ENCODE data around the gene DDIT3. TPM values are rescaled to one million over a fixed set of nuclear protein-coding genes. Genes with fewer than 3 reads are reported as not detected.

The DDIT3 gene
- total and polyA plus RNA-seq, 9 donors: 9.7 to 28.3 (median 13.1) TPM

DNA sequence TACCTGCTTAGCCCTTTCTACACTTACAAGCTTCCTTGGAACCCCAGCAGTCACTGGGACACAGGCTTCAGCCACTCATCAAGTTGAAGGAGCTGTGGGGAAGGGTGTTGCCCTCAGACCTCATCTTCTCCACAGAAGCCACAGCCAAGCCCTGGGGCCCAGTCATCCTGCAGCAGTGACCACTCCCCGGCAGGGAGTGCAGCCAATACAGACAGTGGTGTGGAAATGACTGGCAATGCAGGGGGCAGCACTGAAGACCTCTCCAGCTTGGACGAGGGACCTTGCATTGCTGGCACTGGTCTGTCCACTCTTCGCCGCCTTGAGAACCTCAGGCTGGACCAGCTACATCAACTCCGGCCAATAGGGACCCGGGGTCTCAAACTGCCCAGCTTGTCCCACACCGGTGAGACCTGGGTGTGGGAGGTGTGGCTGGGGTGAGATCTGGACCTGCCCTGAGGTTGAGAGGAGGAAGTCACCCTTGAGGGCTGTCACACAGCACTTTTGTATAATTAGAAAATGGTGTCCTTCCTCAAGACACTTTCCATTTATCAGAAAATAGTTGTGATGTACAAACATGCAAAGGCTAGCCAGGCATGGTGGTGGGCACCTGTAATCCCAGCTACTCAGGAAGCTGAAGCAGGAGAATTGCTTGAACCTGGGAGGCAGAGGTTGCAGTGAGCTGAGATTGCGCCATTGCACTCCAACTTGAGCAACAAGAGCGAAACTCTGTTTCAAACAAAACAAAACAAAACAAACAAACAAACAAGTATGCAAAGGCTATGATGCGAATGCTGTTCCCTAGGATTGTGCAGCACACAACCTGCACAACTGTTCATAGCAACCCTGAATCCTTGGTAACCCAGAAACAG, 50.8 kb downstream of the DDIT3 start:
- Histone ChIP-seq H3K27ac (ENCODE audit: low read length) (no peak overlapping the region), H3K4me1 (ENCODE audit: control insufficient read depth, insufficient read depth, low read length) (no peaks in the 10 kb centered on the region), H3K4me3 (ENCODE audit: low read length) (no peak overlapping the region), H3K36me3 (ENCODE audit: control insufficient read depth, insufficient read depth, low read length) (peaks cover 29% of the 10 kb centered on the region), H3K9me3 (replicated peaks; ENCODE audit: control insufficient read depth, low read depth, low read length) (no peaks in the 10 kb centered on the region), H3K27me3 (ENCODE audit: control insufficient read depth, insufficient read depth, low read length) (peaks cover 27% of the 10 kb centered on the region)
- 87% methylated on average over 8 of the region's 10 CpGs for WGBS (ENCODE audit: insufficient coverage)
- no peak for DNase-seq

DNA sequence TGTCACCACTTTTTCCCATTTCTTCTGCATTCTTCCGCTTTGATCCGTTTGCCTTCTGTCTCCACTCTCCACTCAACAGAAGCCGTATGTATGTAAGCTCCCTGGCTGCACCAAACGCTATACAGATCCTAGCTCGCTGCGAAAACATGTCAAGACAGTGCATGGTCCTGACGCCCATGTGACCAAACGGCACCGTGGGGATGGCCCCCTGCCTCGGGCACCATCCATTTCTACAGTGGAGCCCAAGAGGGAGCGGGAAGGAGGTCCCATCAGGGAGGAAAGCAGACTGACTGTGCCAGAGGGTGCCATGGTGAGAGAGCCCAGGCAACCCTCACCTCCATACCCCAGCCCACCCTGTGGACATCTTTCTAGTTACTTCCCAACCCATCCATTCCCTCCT, 52.4 kb downstream of the DDIT3 start:
- Histone ChIP-seq H3K27ac (ENCODE audit: low read length) (no peak overlapping the region), H3K4me1 (ENCODE audit: control insufficient read depth, insufficient read depth, low read length) (peaks cover 7% of the 10 kb centered on the region), H3K4me3 (ENCODE audit: low read length) (no peak overlapping the region), H3K27me3 (ENCODE audit: control insufficient read depth, insufficient read depth, low read length) (peaks cover 14% of the 10 kb centered on the region), H3K36me3 (ENCODE audit: control insufficient read depth, insufficient read depth, low read length) (peaks cover 32% of the 10 kb centered on the region), H3K9me3 (replicated peaks; ENCODE audit: control insufficient read depth, low read depth, low read length) (no peaks in the 10 kb centered on the region)
- no peak for DNase-seq
- 81% methylated on average over 10 of the region's 11 CpGs for WGBS (ENCODE audit: insufficient coverage)

DNA sequence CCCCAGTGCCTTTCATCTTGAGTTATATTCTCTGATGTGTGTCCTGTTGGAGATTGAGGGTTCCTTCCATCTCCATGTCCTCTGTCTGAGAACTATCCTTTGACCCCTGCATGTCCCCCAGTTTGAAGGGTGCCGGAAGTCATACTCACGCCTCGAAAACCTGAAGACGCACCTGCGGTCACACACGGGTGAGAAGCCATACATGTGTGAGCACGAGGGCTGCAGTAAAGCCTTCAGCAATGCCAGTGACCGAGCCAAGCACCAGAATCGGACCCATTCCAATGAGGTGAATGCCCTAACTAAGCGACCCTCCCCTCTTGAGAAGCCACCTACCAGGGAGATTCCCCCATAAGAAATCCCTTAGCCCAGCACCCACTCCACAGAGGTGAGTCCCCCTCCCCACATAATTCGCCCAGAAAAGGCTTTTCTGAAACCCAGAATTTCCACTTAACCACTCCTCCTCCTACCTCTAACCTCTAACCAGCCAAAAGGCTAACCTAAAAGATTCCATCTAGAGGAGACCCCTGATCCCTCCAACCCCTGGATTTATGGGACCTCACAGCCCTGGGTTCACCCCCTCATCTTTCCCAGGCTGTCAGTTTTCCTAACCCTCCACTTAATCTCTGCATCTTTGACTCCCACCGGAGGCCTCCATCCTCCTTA, 53.0 kb downstream of the DDIT3 start:
- Histone ChIP-seq H3K4me3 (ENCODE audit: low read length) (no peak overlapping the region), H3K4me1 (ENCODE audit: control insufficient read depth, insufficient read depth, low read length) (peaks cover 13% of the 10 kb centered on the region), H3K36me3 (ENCODE audit: control insufficient read depth, insufficient read depth, low read length) (peaks cover 32% of the 10 kb centered on the region), H3K9me3 (replicated peaks; ENCODE audit: control insufficient read depth, low read depth, low read length) (no peaks in the 10 kb centered on the region), H3K27ac (ENCODE audit: low read length) (no peak overlapping the region), H3K27me3 (ENCODE audit: control insufficient read depth, insufficient read depth, low read length) (peaks cover 9% of the 10 kb centered on the region)
- WGBS (ENCODE audit: insufficient coverage): 91% methylated on average over 12 of the region's 12 CpGs
- no peak for DNase-seq

Other genes starting within 250 kb of the DDIT3 start
- gene R3HDM2, start 89.5 kb downstream of the DDIT3 start, total RNA-seq: 20.2 TPM
- gene R3HDM2, start 89.5 kb downstream of the DDIT3 start, polyA plus RNA-seq (ENCODE audit: insufficient read depth in 1 of 8, insufficient read length in 8 of 8, low replicate concordance in 1 of 8): 10 to 100 TPM; 32.8 to 52.6 (median 40.4) TPM
- gene INHBC, start 85.7 kb downstream of the DDIT3 start, total RNA-seq: not detected
- gene INHBC, start 85.7 kb downstream of the DDIT3 start, polyA plus RNA-seq (ENCODE audit: insufficient read depth in 1 of 8, insufficient read length in 8 of 8, low replicate concordance in 1 of 8): under 1 TPM in 7 of 8 donors, not detected in 1; 0.07 to 0.19 (median 0.12) TPM
- gene INHBE, start 65.2 kb downstream of the DDIT3 start, total RNA-seq: 1.8 TPM
- 1 to 10 TPM; 1.4 to 2.9 (median 2.1) TPM for gene INHBE, start 65.2 kb downstream of the DDIT3 start, polyA plus RNA-seq (ENCODE audit: insufficient read depth in 1 of 8, insufficient read length in 8 of 8, low replicate concordance in 1 of 8)
- gene GLI1, start 60.7 kb downstream of the DDIT3 start, total RNA-seq: 7.1 TPM
- gene GLI1, start 60.7 kb downstream of the DDIT3 start, polyA plus RNA-seq (ENCODE audit: insufficient read depth in 1 of 8, insufficient read length in 8 of 8, low replicate concordance in 1 of 8): 10 to 100 TPM in 4 of 8 donors, 1 to 10 TPM in 4; 8.4 to 16.2 (median 9.9) TPM
- 3.6 TPM for gene ARHGAP9, start 40.6 kb downstream of the DDIT3 start, total RNA-seq
- gene ARHGAP9, start 40.6 kb downstream of the DDIT3 start, polyA plus RNA-seq (ENCODE audit: insufficient read depth in 1 of 8, insufficient read length in 8 of 8, low replicate concordance in 1 of 8): 1 to 10 TPM; 4.6 to 6.9 (median 5.6) TPM
- gene MARS1, start 32.4 kb downstream of the DDIT3 start, total RNA-seq: 82.0 TPM
- gene MARS1, start 32.4 kb downstream of the DDIT3 start, polyA plus RNA-seq (ENCODE audit: insufficient read depth in 1 of 8, insufficient read length in 8 of 8, low replicate concordance in 1 of 8): 10 to 100 TPM; 82.0 to 99.3 (median 92.3) TPM
- 11.0 TPM for gene MBD6, start 2.3 kb upstream of the DDIT3 start, total RNA-seq
- 10 to 100 TPM; 27.3 to 55.5 (median 33.1) TPM for gene MBD6, start 2.3 kb upstream of the DDIT3 start, polyA plus RNA-seq (ENCODE audit: insufficient read depth in 1 of 8, insufficient read length in 8 of 8, low replicate concordance in 1 of 8)
- gene DCTN2, start 26.7 kb upstream of the DDIT3 start, total RNA-seq: 108 TPM
- gene DCTN2, start 26.7 kb upstream of the DDIT3 start, polyA plus RNA-seq (ENCODE audit: insufficient read depth in 1 of 8, insufficient read length in 8 of 8, low replicate concordance in 1 of 8): 100 to 1,000 TPM; 139 to 174 (median 155) TPM
- 0.04 TPM for gene KIF5A, start 29.5 kb upstream of the DDIT3 start, total RNA-seq
- gene KIF5A, start 29.5 kb upstream of the DDIT3 start, polyA plus RNA-seq (ENCODE audit: insufficient read depth in 1 of 8, insufficient read length in 8 of 8, low replicate concordance in 1 of 8): under 1 TPM in 7 of 8 donors, not detected in 1; 0.07 to 0.85 (median 0.12) TPM
- gene PIP4K2C, start 70.7 kb upstream of the DDIT3 start, total RNA-seq: 8.9 TPM
- 10 to 100 TPM; 10.2 to 14.3 (median 11.7) TPM for gene PIP4K2C, start 70.7 kb upstream of the DDIT3 start, polyA plus RNA-seq (ENCODE audit: insufficient read depth in 1 of 8, insufficient read length in 8 of 8, low replicate concordance in 1 of 8)
- gene DTX3, start 84.3 kb upstream of the DDIT3 start, total RNA-seq: 20.5 TPM
- gene DTX3, start 84.3 kb upstream of the DDIT3 start, polyA plus RNA-seq (ENCODE audit: insufficient read depth in 1 of 8, insufficient read length in 8 of 8, low replicate concordance in 1 of 8): 10 to 100 TPM; 23.0 to 36.2 (median 29.4) TPM
- 32.3 TPM for gene ARHGEF25, start 90.9 kb upstream of the DDIT3 start, total RNA-seq
- 10 to 100 TPM; 33.3 to 51.2 (median 40.3) TPM for gene ARHGEF25, start 90.9 kb upstream of the DDIT3 start, polyA plus RNA-seq (ENCODE audit: insufficient read depth in 1 of 8, insufficient read length in 8 of 8, low replicate concordance in 1 of 8)
- gene B4GALNT1, start 112.7 kb upstream of the DDIT3 start, total RNA-seq: 1.4 TPM
- 1 to 10 TPM; 1.9 to 2.9 (median 2.4) TPM for gene B4GALNT1, start 112.7 kb upstream of the DDIT3 start, polyA plus RNA-seq (ENCODE audit: insufficient read depth in 1 of 8, insufficient read length in 8 of 8, low replicate concordance in 1 of 8)
- 146 TPM for gene OS9, start 173.6 kb upstream of the DDIT3 start, total RNA-seq
- 100 to 1,000 TPM; 114 to 169 (median 131) TPM for gene OS9, start 173.6 kb upstream of the DDIT3 start, polyA plus RNA-seq (ENCODE audit: insufficient read depth in 1 of 8, insufficient read length in 8 of 8, low replicate concordance in 1 of 8)
- 3.2 TPM for gene AGAP2, start 218.2 kb upstream of the DDIT3 start, total RNA-seq
- gene AGAP2, start 218.2 kb upstream of the DDIT3 start, polyA plus RNA-seq (ENCODE audit: insufficient read depth in 1 of 8, insufficient read length in 8 of 8, low replicate concordance in 1 of 8): 10 to 100 TPM in 6 of 8 donors, 1 to 10 TPM in 2; 8.8 to 13.1 (median 11.0) TPM
- 26.3 TPM for gene TSPAN31, start 224.5 kb upstream of the DDIT3 start, total RNA-seq
- gene TSPAN31, start 224.5 kb upstream of the DDIT3 start, polyA plus RNA-seq (ENCODE audit: insufficient read depth in 1 of 8, insufficient read length in 8 of 8, low replicate concordance in 1 of 8): 10 to 100 TPM; 37.1 to 52.5 (median 45.9) TPM
- gene CDK4, start 231.8 kb upstream of the DDIT3 start, total RNA-seq: 92.1 TPM
- gene CDK4, start 231.8 kb upstream of the DDIT3 start, polyA plus RNA-seq (ENCODE audit: insufficient read depth in 1 of 8, insufficient read length in 8 of 8, low replicate concordance in 1 of 8): 100 to 1,000 TPM; 144 to 192 (median 173) TPM
- 5.6 TPM for gene MARCHF9, start 234.6 kb upstream of the DDIT3 start, total RNA-seq
- 10 to 100 TPM in 1 of 8 donors, 1 to 10 TPM in 7; 6.8 to 12.0 (median 7.8) TPM for gene MARCHF9, start 234.6 kb upstream of the DDIT3 start, polyA plus RNA-seq (ENCODE audit: insufficient read depth in 1 of 8, insufficient read length in 8 of 8, low replicate concordance in 1 of 8)
- 0.62 TPM for gene CYP27B1, start 246.6 kb upstream of the DDIT3 start, total RNA-seq
- 1 to 10 TPM in 5 of 8 donors, under 1 TPM in 3; 0.51 to 1.3 (median 1.1) TPM for gene CYP27B1, start 246.6 kb upstream of the DDIT3 start, polyA plus RNA-seq (ENCODE audit: insufficient read depth in 1 of 8, insufficient read length in 8 of 8, low replicate concordance in 1 of 8)